Measurements from ENCODE around the gene OR4D1.
A peak's percentile ranks its signal among the peaks of the same experiment; 100 is the strongest.

The OR4D1 gene

DNA sequence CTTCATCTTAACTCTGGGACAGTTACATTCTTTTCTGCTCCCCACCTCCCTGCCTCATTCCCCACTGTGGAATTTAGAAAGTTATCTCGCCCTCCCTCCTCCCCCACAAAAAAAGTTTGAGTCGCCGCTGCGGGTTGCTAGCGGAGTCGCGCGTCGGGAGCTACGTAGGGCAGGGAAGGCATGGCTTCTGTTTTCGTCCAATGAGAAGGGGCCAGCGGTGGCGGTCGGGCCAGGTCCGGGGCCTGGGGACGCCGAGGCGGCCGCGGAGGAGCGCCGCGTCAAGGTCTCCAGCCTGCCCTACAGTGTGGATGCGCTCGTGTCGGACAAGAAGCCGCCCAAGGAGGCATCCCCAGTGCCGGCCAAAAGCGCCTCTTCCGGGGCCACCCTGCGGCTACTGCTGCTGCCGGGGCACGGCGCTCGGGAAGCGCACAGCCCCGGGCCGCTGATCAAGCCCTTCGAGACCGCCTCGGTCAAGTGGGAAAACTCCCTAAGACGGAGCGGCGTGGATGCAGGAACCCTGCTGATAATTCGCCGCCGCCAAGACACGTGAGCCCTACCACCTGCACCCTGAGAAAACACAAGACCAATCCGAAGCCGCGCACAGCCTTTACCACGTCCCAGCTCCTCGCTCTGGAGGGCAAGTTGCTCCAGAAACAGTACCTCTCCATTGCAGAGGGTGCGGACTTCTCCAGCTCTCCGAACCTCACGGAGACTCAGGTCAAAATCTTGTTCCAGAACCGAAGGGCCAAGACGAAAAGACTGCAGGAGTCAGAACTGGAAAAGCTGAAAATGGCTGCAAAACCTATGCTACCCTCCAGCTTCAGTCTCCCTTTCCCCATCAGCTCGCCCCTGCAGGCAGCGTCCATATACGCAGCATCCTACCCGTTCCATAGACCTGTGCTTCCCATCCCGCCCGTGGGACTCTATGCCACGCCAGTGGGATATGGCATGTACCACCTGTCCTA is 8.9 kb downstream of the OR4D1 start:
- DNase-seq, result peak; percentile 57

DNA sequence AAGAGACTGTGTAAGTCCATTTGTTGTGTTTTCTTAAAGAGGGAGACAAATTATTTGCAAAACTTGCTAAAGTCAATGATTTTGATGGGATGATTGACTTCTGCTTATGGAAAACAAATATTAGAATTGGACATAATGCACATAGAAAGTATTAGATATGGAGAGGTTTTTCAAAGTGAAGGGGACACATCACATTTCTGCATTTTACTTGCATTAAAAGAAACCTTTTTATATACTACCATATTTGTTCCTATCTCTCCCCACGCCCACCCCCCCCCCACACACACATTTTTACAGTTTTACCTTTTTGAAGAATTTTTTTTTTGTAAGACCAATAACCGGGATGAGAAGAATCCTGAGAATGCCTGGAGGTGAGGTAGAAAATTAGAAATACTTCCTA is 10.0 kb downstream of the OR4D1 start:
- no peak for DNase-seq

DNA sequence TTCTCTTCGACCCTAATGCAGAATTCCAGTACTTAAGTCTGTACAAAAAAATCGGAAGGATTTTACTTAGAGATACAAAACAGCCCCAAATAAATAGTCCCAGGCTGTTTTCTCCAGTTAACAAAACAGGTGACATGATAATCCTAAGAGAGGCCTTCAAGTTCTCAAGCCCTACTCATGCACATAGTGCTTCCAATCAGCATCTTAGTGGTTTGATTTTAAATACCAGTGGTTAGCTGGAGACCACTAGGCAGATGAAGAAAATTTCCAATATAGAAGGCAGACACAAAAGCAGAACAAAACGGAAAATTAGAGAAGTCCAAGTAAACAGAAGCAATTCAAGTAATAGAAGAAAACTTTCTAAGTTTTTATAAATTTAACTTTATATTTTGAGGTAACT is 13.4 kb downstream of the OR4D1 start:
- DNase-seq, result no peak

DNA sequence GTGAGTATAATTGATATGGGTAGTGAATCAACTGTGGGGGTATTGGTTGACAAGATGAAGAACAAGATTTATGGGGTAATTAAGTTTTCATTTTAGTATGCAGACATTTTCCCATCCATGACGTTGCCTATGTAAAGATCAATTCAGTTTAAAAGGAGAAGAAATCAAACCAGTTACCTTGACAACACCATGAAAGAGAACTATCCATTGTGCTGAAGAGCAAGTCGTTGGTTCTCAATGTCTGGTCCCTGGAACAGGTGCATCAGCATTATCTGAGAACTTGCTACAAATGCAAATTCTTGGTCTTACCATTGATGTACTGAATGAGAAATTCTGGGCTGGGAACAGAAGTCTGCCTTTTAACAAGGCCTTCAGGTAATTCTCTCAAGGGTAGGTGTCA is 17.8 kb downstream of the OR4D1 start:
- no peak for DNase-seq

DNA sequence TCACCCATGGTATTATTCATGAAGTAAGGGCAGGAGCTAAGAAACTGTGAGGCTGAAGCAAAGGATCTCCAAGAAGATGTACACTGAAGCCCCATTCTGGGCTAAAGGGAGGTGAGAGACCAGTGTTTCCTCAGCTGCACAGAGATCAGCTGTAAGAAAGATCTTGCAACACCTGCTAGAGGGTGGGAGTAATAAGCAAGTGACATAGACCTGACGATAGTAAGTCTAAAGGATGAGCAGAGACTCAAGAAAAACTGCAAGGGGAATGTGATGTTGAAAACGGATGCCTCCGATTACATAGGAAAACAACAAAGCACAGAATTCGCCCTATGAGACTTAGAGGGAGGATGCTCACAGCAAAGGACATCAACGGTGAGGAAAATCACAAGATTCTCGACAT is 18.5 kb downstream of the OR4D1 start, which contains the start of gene OR4D2:
Gene OR4D2 (plus strand): TSS at position 301 of the 400 bp plus-strand sequence. CDS start 2,674 bp downstream, outside the sequence.
- no peak for DNase-seq

DNA sequence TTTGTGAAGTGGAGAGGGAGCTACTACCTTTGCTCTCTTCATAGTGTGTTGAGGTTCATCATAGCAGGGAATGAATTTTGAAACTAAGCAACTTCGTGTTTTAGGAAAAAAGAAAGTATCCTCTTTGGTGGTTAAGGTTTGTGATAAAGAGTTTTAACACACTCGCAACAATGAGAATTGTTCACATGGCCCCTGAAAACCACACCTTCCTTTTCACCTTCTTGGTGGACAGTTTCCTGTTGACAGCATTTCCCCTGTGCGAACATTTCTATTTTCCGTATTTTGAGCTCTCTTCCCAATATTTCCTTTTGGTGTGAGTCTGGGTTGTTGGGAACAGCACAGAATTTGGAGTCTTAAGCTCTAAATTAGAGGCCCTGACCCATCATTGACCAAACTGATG is 22.4 kb downstream of the OR4D1 start:
- no peak for DNase-seq

DNA sequence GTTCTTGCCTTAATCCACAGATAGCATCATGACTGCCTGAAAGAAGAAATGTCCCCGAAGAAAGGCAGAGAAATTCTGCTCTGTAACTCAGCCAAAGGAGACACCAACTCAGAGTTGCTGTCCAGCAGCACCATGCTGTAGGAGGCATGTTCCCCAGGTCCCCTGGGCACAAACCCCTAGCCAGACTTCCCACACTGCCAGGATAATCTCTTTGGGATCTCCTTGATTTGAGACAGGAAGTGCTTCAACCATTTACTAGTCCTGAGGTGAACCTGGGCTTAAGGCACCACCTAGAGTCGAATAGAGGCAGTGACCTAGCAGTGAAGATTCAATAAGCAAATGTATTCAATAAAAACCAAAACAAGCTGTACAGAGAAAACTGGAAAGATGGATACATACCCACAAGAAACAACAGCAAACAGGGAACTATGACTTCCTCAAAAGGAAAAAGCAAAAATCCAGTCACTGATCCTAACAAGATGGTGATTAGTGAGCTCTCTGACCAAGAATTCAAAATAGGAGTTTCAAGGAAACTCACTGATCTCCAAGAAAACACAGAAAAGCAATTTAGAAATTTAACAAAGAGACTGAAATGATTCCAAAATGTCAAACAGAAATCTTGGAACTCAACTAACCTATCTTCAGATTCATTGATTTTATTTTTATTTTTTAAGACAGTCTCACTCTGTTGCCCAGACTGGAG is 24.3 kb downstream of the OR4D1 start:
- no peak for DNase-seq

DNA sequence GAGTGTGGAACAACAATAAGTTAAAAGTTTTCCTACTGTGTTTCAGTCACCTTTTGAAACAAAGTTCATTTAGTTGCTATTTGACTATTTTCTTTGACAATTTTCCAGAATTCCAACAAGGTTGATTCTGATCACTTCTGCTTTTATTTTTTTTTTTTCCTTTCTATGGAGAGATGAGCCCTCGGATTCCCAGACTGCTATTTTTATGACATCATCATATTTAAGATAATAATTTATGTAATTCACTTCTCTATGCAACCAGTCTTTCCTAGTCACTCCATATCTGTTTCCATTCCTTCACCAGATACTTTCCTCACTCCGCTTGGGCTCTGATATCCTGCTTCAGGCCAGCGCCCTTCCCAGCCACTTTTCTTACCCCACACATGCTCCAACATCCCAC is 26.7 kb downstream of the OR4D1 start:
- DNase-seq, result no peak

DNA sequence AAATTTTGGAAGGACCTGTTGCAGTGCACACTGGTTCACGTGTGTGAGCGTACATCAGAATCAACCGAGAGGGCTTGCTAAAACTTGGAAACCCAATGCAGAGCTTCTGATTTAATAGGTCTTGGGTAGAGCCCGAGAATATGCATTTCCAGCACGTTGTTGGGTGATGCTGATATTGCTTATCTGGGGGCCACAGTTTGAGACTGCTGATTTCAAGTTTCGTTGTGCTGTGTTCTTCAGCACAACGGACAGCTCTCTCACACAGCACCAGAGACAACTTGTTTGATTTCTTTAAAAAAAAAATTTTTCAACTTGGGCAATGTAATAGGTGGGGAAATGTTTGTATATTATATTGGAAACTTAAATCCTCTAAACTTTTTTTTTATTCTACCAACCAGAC is 28.0 kb downstream of the OR4D1 start:
- no peak for DNase-seq

DNA sequence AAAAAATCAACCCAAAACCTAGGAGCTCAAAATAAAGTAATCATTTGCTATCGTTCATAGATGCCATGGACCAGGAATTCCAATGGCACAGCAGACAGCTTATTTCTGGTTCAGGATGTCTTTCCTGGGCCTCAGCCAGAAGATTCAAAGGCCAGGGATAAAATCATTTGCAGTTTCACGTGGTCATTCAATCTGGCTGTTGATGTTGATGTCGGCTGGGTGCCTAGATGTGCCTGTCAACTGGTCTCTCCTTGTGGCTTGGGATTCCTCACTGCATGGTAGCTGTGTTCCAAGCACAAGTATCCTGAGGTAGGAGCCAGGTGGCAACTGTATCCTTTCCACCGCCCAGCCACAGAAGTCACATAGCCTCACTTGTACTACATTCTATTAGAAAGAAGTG is 33.6 kb downstream of the OR4D1 start:
- DNase-seq, result no peak

DNA sequence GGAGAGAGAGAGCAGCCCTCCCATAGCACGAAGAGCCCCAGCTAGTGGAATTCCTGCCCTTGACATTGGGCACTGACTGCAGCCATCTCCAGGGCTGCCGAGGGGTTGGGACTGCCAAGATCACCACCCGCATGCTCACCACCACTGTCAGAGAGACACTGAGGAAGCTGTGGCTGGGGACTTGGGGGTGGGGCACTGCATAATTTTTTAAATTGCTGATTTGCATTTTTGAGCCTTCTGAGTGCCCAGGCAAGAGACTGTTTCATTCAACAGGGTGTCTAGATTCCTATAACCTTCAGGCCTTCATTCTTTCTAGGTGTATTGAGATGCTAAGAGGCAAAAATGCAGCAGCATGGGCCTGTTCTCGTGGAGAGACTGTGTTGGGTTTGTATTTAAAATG is 35.3 kb downstream of the OR4D1 start:
- no peak for DNase-seq

DNA sequence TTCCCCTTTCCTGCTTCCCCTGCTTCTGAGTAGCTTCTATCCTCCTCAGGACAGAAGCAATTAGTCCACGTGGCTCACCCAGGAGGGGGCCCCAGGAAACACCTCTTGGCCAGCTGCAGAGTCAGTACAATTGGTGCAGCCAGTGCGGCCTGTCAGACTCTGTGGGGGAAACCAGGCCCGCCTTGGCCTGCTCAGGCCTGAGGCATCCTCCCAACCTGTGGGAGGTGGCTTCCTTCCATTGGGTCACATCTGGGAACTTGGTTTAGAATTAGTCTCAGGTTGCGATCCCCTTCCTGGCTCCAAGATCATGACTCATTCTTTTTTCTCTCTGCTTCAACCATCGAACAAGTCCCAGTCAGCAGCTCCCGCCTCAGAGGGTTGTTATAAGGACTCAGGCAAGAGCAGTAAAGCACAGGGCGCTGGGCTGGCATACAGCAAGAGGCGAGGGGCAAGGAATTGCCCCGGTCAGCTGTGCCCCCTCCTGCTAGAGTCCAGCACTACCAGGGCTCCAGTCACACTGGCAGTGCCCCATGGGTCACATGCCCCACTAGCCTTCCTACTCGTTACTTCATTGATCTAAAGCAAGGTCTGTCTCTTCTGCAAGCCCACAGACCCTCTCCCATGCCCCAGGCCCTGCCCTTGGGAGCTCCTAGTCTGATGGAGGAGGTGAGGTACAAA is 36.3 kb downstream of the OR4D1 start:
- no peak for DNase-seq

DNA sequence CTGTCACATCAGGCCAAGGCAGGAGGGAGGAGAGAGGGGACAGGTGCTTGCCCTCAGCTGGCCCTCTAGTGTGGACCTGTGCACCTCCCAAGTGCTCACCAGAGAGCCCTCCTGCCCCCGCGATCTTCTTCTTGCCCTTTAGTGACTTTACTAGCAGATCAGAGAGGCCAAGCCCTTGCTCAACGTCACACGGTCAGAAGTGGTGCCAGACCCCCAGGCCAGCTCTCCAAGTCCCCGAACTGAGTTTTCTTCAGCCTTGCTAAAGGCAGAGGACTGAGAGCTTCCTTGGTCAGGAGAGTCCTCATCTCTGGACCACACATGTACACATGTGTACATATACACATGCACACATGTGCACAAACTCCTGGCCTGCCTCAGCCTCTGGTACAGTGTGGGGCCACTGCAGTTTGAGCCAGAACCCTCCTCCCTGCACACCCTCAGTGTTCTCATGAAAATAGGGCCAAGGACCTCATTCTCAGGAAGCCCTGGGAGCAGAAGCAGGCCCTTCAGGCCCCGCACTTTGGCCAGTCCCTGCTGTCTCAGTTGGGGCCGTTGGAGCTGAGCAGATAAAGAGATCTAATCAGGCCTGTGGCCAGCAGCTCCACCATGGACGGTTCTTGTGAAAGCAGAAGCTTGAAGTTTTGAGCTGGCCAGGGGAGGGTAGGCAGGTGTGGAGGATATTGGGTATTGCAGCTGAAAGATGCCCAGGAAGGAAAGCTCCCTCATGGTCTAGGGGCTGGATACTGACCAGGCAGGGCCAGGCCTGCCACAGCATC is 37.0 kb downstream of the OR4D1 start:
- no peak for DNase-seq

DNA sequence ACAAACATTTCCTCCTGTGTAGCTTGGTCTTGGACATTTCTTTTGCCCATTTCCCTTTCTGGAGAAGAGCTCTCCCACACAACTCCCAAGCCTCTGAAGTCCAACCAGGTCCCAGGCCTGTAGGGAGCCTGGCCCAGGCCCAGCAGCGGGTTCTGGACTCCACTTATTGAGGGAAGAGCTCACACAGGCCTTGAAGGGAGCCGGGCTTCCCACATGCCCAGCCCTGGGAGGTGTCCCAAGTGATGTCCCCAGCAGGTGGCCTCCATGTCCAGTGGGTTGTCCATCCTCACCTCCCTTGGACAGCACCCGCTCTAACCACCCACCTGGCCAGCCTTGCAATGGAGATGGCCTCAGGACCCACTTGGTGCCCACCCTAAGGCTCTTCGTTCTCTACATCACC is 38.4 kb downstream of the OR4D1 start:
- DNase-seq, result no peak

DNA sequence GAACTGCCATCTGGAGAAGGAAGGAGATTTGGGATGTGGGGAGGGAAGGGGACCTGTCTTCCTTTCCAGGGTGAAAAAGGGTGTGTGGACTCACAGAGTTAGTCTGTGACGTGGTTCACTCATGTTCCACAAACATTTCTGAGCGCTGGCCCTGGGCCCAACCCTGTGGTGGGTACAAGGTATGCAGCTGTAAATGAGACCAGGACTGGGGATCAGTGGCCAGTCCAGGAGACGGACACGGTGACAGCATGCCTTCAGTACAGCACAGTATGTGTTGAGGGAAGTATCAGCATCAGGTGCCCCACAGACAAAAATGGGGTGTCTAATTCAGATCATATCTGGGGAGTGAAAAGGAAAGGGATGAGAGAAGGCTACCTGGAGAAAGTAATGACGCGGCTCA is 38.9 kb downstream of the OR4D1 start:
- DNase-seq, result no peak

DNA sequence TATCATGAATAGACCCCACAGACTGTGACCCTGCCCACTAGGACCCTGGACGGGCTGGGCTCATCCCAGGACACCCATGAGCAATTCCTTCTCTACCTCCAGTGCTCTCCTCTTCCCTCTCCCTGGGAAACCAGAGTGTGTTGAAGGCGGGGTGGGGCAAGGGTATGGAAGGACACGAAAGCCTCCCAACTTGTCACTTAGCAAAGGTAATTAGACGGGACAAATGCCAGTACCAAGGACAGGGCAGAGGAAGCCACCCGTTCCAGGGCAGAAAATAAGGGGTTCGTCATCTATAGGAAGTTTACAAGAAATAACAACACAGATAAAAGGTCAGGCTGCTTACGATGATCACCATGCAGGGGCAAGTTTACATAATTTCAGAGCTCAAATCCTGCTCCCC is 39.5 kb downstream of the OR4D1 start:
- DNase-seq, result no peak

DNA sequence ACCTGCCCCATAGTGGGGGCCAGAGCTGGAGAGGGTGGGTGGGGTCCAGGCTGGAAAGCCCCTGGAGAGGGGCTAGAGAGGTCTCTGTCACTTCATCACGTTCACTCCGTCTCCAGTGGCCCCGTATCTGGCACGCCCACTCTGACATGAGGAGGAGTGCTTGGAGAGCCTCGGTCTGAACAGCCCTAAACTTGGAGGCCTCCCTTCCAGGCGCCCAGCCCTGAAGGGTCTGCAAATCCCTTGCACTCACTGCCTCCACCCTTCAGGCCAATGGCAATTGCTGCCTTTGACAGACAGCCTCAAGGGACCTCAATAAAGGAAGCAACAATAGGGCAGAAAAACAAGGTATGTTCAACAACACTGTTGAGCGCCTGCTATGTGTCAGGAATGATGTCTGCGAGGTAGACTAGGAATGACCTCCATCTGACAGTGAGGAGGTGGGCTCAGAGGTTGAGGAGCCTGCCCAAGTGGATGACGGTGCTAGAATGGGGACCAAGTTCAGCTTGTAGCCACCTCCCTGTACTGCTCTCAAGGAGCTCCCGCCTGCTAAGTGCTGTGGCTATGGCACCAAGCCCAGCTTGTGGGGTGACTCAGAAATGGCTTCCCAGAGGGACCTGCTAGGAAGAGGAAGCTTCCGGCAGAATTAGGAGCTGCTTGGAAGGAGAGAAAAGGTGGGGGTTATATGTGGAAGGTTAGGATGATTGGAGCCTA is 41.4 kb downstream of the OR4D1 start:
- no peak for DNase-seq

DNA sequence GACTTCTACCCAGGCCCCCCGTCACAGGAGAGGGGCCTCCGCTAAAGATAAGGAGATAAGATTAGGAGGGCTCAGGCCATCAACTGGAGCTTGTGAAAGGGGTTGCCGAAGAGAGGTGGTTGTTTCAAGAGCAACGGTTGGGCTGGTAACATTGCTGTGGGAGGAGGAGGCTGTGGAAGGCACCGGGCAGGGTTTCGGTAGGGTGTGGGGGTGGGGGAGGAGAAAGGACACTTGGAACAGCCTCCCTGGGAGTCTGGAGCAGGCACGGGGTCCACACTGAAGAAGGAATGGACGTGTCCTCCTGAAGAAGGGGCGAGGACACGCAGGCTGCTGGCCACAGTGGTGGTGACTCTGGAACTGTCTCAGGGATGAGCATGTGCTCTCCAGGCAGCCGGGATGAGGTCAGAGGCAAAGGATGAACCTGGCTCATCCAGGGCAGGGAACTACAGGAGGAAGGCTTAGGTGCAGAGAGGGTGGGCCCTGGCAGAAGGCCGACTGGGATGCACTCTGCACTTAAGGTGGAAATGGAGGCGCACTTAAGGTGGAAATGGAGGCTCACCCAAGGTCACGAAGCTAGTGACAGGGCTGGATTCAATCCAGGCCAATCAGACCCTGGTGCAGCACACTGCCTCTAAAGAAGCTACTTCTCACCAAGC is 43.2 kb downstream of the OR4D1 start:
- no peak for DNase-seq

DNA sequence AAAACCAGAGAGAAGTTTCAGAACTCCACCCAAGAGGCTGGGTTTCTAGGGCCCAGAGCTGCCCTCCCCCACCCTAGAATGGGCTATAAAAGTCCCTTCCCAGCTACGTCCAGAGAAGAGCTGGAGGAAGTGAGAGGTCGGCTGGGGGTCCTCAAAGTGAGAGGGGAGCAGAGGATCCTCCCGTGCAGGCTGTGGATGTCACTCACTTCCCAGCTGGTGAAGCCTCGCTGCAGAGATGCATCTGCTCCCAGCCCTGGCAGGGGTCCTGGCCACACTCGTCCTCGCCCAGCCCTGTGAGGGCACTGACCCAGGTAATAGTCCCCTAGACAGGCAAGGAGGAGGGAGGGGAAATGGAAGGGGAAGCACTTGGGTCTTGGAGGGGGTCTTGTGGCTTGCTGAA is 44.4 kb downstream of the OR4D1 start, which contains the start of gene EPX:
Gene EPX (plus strand): TSS at position 115 of the 400 bp plus-strand sequence. CDS start 121 bp downstream, at position 236.
- DNase-seq, result no peak

DNA sequence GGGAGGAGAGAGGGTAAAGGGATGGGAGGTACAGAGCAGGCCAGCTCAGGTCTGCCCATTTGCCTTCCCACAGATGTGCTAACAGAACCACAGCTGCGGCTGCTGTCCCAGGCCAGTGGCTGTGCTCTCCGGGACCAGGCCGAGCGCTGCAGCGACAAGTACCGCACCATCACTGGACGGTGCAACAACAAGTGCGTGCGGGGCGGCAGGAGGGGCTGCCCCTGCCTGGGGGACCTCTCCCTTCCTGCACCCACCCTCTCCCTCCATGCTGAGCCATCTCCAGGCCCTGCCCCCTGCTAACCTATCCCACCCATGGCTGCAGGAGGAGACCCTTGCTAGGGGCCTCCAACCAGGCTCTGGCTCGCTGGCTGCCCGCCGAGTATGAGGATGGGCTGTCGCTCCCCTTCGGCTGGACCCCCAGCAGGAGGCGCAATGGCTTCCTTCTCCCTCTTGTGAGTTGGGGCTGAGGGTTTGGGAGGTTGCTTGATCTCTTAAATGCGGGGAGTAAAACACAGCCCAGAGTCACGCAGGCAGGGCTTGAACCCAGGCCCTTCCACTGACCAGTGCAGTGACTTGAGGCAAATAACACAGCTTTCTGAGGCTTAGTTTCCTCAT is 45.6 kb downstream of the OR4D1 start:
- DNase-seq, result no peak

All from stimulated activated CD4-positive, alpha-beta T cell treated with anti-CD3 and anti-CD28 coated beads, Interleukin-12 subunit alpha, Interleukin-12 subunit beta, amount 100 ng/mL, for 4 hours (primary cell).